Panc1 (cell line): ENCODE measurements around the gene DAB2.

Experiments used
- CTCF ChIP-seq: fragments of 450-650 bp; IDR thresholded peaks from 2 replicates; pipeline ENCODE4 v1.5.1; 2017; ENCODE audit warnings: mild to moderate bottlenecking
- POLR2AphosphoS5 ChIP-seq: IDR thresholded peaks from 2 replicates; pipeline ENCODE4 v1.6.1; 2012; ENCODE audit warnings: mild to moderate bottlenecking, low read depth, low read length, moderate library complexity
- TCF7L2 ChIP-seq: IDR thresholded peaks from 2 replicates; pipeline ENCODE4 v1.6.1; 2011; ENCODE audit warnings: mild to moderate bottlenecking, low read depth, low read length, inconsistent platforms

- no peak for TF ChIP-seq POLR2AphosphoS5
- no peak for TF ChIP-seq CTCF
- no peak for TF ChIP-seq TCF7L2
Measured at GRCh38 chr5:39331861-39332381, 92.9 kb downstream of the DAB2 start.
